NCI-H2196 treated with DMSO at 0.1 percent for 48 hours (cell line): Measurements from ENCODE around the gene RAB13.
"Not testable (repeated sequence)": the region's sequence is repeated elsewhere in the genome, so short reads cannot be mapped to it uniquely, and the experiment has no call there.

Source experiments
- DNase-seq: peaks from one replicate; lab custom pipeline; 2025; ENCODE audit not compliant: unreplicated experiment; lab: John Stamatoyannopoulos, UW

RAB13 gene

DNA sequence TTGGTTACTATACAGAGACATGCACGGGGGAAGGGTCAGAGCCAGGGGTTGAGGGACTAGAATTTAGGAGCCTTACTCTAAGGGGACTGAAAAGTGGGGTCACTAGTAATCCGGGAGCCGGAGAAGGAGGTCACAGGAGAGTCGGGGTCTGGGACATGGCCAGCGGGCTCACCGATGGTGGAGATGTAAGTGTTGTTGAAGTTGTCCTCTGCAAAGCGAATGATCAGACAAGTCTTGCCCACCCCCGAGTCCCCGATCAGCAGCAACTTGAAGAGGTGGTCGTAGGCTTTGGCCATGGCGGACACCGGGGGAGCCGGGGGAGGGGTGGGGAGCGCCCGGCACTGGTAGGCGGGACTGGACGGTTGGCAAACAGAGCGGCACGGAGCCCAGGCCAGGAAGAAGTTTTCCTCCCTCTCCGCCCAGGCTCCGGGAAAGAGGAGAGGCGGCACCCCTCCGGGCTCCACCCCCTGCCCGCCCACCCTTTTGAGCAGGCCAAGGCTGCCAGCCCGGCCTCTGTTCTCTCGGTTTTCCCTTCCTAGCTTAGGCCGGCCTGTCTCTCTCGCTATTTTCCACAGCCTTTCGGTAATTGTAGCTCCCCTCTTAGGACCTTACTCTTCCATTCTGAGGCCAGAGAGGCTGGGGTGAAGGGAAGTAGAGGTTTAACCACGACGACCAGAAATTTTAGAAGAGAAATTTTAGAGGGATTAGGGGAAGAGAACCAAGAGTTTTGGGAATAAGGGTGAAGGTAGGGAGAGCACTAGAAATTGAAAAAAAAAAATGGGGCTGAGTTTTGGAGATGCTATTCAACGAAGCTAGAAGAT lies at the start of gene RAB13:
Gene RAB13 (minus strand): TSS at position 399 of the 821 bp plus-strand sequence. CDS start 103 bp downstream, at position 296.
- peak; percentile 70 for DNase-seq

DNA sequence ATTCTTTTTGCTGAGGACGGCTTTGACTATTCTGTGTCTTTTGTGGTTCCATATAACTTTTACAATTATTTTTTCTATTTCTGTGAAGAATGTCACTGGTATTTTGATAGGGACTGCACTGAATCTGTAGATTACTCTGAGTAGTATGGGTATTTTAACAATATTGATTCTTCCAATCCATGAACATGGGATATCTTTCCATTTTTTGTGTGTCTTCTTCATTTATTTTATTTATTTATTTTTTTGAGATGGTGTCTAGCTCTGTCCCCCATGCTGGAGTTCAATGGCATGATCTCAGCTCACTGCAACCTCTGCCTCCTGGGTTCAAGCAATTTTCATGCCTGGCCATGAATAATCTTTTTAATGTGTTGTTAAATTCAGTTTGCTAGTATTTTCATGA lies 47.6 kb upstream of the RAB13 start:
- DNase-seq, result not testable (repeated sequence)

DNA sequence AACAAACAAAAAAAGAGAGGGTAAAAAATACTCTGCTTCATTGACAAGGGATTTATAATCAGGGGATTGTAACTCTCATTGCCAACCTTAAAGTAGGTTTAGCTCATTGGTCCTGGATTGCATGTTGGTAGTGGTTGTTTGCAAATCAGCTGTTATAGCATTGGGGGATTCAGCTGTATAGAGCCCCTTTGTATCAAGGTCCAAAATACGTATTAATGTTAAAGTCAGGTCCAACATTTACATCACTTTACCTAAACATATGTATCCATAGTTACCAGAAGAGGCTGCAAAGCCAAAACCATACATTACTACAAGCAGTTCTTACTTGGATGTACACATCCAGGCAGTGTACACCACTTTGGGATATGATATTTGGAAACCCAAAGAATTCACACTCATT lies 33.8 kb upstream of the RAB13 start:
- DNase-seq, result no peak

DNA sequence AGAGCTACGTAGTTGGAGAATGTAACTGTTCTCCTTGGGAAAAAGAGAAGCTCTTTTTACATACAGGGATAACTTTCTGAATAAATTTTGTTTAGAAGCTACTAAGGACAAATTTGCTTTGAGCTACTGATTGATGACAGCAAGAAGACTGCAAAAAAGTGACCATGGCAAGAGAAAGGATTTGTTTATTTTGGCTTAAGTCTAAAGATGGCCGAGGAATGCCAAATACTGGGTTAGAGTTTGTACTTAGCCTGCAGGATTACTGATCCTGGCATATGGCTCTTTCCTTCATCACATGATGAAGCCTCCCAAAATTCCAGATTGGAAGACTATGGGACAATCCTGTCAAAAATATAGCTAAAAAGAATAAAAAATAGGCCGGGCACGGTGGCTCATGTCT lies 33.1 kb upstream of the RAB13 start:
- DNase-seq, result no peak

DNA sequence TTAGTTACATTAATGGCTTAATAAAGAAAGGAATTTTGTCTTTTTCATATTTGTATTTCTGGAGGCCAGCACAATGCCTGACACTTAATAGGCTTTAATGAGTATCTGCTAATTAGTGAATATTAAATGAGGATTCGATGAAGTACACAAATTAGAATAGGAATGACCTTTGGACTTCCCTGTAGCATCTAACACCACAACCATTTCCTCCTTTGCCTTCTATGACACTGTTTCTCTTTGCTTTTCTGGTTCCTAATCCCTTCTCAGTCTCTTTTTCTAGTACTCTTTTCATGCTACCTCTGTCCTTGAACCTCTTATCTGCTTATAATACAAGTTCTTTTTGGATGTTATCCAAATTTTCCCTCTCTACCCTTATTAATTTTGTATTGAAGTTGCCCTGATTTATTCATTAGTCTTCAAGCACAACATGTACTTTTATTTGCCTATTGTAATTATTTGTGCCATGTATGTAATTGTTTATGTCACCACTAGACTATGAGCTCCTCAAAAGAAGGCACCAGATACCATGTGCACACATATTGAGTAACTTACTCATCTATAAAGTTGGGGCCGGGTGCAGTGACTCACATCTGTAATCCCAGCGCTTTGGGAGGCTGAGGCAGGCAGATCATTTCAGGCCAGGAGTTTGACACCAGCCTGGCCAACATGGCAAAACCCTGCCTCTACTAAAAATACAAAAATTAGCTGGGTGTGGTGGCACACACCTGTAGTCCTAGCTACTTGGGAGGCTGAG lies 28.2 kb upstream of the RAB13 start:
- no peak for DNase-seq

DNA sequence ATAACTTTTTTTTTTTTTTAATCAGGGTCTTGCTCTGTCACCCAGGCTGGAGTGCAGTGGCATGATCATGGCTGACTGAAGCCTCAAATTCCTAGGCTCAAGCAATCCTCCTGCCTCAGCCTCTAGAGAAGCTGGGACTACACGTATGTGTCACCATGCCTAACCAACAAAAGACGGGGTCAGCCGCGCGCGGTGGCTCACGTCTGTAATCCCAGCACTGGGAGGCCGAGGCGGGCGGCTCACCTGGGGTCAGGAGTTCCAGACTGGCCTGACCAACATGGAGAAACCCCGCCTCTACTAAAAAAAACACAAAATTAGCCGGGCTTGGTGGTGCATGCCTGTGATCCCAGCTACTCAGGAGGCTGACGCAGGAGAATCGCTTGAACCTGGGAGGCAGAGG lies 26.4 kb upstream of the RAB13 start:
- not testable (repeated sequence) for DNase-seq

DNA sequence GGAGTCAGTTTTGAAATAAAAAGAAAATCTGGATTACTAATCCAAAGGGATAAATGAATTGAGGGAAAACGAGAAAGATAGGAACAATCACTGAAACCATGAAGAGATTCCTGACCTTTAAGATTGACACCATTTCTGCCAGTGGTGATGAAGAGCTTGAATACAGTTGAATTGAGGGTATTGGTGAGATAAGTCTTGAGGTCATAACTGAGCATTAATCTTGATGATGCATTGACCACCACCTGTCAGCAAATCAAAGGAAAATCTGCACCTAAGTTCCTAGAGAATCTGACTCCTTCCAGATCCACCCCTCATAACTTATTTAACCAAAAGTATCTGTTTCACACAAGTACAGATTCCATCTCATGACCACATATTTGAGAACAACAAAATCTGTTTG lies 26.0 kb upstream of the RAB13 start:
- no peak for DNase-seq

DNA sequence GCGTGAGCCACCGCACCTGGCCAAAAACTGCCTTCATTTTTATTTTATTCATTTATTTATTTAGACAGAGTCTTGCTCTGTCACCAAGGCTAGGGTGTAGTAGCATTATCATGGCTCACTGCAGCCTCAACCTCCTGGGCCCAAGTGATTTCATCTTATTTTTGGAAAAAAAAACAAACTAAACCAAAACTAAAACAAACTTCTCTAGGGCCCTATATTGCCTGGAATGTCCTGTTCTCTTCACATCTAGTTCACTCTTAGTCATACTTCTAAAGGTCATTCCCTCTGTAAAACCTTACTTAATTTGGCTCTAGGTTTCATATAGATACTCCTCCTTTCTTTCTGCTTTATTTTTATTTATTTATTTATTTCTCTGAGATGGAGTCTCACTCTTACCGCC lies 20.0 kb upstream of the RAB13 start:
- DNase-seq, result no peak

DNA sequence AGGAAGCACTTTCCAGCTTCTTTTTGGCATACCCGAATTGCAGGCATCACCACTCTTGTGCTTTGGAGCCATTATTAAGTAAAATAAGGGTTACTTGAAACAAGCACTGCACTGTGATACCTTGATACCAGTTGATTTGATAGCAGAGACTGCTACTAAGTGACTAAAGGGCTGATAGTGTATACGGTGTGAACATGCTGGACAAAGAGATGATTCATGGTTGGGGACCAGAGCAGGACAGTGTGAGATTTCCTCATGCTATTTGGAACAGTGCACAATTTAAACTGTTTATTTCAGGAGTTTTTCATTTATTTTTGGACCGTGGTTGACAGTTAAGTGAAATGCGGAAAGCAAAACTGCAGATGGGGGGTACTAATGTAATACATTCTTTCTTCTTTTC lies 14.3 kb upstream of the RAB13 start:
- no peak for DNase-seq

DNA sequence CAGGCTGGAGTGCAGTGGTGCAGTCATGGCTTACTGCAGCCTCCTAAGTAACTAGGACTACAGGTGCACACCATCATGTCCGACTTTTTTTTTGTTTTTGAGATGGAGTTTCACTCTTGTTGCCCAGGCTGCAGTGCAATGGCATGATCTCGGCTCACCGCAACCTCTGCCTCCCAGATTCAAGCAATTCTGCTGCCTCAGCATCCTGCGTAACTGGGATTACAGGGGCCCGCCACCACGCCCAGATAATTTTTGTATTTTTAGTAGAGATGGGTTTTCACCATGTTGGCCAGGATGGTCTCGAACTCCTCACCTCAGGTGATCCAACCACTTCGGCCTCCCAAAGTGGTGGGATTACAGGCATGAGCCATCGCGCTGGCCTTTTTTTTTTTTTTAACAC lies 10.7 kb upstream of the RAB13 start:
- DNase-seq, result not testable (repeated sequence)

DNA sequence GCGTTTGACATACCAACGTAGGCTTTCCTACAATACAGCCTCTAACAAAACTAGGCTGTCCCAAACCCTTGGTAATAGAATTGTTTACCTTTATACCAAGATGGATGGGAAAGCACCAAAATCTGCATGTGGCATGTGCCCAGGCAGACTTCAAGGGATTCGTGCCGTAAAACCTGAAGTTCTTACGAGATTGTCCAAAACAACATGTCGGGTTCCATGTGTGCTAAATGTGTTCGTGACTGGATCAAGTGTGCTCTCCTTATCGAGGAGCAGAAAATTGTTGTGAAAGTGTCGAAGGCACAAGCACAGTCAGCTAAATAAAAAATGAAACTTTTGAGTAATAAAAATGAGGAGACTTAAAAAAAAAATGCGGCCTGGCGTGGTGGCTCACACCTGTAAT lies 9.5 kb upstream of the RAB13 start:
- no peak for DNase-seq

DNA sequence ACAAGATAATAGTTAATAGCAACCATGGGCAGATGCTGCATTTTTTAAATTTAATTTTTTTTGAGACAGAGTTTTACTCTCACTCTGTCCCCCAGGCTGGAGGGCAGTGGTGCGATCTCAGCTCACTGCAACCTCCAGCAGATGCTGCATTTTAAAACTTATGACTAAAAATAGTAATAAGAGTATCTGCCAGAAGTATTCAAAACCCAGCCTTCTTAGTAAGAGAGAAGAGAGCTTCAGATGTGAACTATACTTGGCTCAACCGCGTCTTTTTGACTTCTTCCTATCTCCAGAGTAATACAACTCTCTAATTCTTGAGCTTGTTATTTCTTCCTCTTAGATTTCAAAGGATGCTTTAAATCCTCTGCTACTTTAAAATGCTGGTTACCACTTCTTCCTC lies 9.1 kb upstream of the RAB13 start:
- DNase-seq, result no peak

DNA sequence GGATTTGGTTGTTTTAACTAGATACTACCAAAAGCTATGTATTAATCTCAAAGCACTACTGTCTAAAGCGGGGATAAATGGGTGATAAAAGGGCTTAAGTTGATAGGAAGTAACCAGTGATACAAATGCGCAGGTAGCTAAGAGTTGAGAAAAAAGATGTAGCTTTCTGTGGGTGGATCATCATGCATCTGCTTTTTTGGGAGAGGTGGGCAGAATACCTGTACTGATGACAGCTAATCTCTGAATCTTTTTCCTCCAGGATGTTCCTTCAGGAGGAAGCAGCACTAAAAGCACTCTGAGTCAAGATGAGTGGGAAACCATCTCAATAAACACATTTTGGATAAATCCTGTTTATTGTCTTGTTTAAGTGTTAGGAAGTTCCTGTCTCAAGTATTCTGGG lies 5.7 kb upstream of the RAB13 start:
- no peak for DNase-seq

DNA sequence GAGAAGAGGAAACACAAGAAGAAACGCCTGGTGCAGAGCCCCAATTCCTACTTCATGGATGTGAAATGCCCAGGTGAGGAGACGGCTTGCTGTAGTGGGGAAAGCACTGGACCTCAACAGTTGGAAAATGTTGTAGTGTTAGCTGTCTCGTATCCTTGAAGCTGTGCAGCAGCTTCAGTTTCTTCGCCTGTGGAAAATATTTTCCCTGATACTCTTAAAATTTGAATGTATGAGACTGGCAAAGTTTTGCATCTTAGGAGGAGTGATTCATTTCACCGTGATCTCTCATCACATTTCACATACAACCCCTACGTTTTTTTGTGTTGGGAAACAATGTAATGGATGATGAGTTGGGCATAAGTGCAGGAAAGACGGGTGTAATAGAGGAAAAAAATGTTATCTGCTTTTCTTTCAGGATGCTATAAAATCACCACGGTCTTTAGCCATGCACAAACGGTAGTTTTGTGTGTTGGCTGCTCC lies 5.1 kb upstream of the RAB13 start:
- DNase-seq, result no peak

DNA sequence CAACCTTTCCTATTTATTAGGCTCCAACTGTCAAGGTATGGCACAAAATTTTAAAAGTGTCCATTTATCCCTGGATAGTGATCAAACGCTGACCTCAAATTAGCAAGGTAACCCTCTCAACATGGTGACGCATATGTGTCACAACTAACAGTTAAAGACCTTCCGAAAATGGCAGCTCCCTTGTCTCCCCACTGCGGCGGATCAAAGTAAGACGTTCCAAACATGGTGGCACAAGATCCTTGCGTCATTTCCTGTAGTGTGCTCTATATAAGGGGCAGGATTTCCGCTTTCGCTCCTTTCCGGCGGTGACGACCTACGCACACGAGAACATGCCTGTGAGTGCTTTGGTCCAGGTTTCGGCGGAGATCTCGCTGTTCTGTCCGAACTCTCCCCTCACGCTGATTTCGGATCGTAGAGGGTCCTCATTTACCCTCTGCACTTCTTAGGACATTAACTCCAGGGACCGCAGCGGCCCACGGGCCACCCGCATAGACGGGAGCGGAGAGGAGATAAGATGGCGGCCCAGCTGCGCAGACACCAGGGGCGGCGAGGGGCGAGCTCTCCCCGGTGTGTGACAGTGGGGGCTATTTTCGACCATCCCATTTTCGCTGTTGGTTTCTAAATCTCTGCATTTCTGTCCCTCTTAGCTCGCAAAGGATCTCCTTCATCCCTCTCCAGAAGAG lies 4.5 kb upstream of the RAB13 start, which contains the start of gene RPS27:
Gene RPS27 (plus strand): TSS at position 295 of the 683 bp plus-strand sequence. CDS start 35 bp downstream, at position 330.
- peak; percentile 96 for DNase-seq

DNA sequence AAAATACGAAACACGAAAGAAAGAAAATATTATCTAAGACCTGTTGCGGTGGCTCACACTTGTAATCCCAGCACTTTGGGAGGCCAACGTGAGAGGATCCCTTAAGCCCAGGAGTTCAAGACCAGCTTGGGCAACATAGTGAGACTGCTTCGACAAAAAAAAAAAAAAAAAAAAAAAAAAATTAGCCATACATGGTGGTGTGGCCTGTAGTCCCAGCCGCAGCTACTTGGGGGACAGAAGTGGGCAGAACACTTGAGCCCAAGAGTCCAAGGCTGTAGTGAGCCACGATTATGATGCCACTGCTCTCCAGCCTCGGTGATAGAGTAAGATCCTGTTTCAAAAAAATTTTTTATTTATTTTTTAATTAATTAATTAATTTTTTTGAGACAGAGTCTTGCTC lies 1.5 kb upstream of the RAB13 start:
- no peak for DNase-seq

DNA sequence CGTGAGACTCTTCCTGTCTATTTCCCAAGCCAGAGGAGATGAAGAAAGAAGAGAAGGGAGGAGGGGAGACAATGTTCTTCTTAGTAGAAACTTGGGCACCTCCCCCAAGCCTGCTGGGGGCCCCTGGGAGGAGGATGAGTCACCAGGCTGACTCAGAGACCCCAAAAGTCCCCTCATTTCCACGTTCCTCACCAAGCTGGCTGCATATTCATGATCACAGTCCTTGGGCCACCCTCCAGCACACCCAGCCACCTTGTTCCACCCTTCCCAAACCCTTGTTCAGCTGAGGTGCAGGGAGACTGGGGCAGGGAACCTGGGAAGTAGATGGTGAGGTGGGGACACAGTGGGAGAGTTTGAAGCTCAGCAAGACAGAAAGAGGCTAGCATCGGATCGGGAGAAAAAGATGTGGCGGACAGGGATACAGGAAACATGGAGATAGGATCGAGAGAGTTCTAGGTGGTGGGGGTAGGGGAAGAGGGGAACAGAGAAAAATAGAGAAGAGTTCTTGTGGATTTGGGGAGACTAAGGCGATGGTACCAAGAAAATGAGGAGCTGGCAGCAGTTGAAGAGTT lies 712 bp downstream of the RAB13 start:
- no peak for DNase-seq

DNA sequence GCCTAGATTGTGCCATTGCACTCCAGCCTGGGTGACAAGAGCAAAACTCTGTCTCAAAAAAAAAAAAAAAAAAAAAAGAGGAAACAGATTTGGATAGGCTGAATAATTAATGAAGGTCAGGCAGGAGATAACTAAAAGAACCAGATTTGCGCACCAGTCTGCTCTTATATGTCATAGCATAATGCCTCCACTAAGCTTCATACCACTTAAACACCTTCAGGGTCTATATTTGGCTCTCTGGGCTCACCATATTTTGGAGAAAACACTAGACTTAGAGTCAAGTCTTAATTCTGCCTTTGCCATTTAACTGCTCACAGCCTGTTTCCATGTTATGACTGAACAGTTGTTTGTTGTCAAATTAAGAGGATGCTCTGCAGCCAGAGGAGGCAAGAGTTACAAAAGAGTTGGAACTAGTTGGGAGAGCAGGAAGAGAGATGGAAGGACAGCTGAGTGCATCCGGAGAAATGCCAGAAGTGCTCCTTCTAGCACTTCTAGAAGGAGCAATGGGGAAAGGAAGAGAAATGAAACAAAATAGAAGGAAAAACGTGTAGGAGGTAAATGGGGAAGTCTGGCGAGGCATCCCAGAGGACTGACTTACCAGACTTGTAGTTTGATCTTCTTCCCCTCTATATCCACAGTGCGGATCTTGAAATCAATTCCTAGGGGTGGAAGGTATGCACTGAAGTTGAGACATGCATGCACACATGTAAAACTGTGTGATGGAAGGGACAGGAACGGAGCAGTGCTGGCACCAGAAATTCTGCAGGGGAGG lies 1.8 kb downstream of the RAB13 start:
- DNase-seq, result no peak

DNA sequence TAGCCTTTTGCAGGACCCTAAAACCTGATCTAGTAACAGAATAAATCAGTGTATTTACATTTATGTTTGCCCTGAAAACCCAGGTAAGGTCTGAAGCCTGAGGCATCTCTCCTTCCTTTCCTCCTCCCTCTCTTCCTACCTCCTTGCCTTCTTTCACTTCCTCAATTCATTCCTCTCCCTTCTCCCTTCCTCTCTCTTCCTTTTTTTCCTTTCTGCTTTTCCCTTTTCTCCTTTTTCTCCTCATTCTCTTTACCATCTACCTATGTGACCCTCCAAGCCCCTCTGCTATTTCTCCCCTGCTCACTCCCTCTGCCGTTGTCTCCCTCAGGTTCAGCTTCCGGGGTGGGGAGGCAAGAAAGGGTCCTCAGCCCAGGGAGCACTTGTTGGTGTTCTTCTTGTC lies 4.4 kb downstream of the RAB13 start:
- DNase-seq, result not testable (repeated sequence)

DNA sequence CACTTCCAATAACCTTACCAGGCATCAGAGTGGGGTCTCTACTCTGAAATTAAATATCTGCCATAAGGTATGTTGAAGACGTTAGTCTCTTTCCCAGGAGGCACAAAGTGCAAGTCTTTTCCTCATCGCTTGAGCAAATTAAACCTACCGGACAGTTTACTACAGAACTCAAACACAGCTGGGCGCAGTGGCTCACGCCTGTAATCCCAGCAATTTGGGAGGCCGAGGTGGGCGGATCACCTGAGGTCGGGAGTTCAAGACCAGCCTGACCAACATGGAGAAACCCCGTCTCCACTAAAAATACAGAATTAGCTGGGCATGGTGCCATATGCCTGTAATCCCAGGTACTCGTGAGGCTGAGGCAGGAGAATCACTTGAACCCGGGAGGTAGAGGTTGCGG lies 7.0 kb downstream of the RAB13 start:
- not testable (repeated sequence) for DNase-seq
